ENCODE data around the gene PACSIN2.
"Not testable (repeated sequence)": the region's sequence is repeated elsewhere in the genome, so short reads cannot be mapped to it uniquely, and the experiment has no call there.

Gene PACSIN2

DNA sequence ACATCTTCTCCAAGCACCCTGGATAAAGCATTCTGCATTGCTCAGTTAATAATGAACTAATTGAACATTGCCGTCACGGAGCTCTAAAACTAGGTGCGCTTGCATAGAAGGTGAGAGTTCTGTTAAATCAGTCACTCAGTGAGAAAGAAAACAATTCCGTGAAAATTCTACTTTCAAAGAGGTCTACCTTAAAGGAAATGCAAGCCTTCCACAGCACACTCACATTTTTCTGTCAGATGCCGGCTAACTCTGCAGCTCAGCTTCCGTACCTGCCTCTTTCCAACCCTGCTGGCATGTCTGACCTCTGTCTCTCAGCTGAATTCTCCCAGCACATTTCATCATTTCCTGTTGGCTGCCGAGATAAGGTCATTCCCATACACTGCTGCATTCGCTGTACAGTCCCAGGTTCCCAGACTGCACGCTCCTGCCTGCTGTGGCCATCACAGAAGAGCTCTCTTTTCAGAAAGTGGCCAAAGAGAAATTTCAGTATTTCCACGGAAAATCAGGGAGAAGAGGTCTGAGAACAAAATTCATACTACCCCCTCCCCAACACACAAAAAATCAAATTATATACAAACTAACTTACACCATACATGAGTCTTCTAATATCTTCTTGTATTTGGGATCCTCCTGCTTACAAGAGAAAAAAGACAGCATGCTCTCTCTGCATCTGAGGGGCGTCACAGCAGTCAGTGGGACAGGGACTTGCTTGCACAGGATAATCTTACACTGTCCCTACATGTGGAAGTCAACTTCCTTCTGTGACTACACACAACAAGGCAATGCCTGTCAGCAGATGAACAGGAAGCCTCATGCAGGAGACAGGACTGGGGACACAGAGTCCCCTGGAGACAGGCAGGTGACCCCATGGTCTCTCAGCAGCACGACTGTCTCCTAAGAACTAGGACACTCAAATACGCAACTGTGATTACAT, 55.1 kb downstream of the PACSIN2 start:
- Histone ChIP-seq H3K27ac (peak overlapping the region in 10 of 11 experiments; percentile 40 to 82 (median 55); a peak in 18 of 22 replicates), H3K9me3 (replicated peaks in 1 of 11) (peaks cover 11 to 22% (median 17%) of the 10 kb centered on the region in 11 experiments; a peak in 20 of 22 replicates), H3K4me1 (peaks cover 31 to 92% (median 57%) of the 10 kb centered on the region in 10 experiments), H3K4me2 (peak overlapping the region; percentile 58 to 92 (median 82)), H3K9ac (peak overlapping the region; percentile 4 to 54 (median 26); a peak in 16 of 22 replicates), H3K4me3 (peak overlapping the region in 2 of 10 experiments; percentile 9 to 22; a peak in 2 of 20 replicates), H4K20me1 (peaks cover 51 to 89% (median 55%) of the 10 kb centered on the region in 11 experiments; a peak in 19 of 22 replicates), H3K27me3 (no peaks in the 10 kb centered on the region), H3K36me3 (peaks cover 16 to 66% (median 55%) of the 10 kb centered on the region in 11 experiments; a peak in 21 of 22 replicates)
- TF ChIP-seq Cebpa-rat (IDR thresholded peaks at IDR 0.05) = no peak

DNA sequence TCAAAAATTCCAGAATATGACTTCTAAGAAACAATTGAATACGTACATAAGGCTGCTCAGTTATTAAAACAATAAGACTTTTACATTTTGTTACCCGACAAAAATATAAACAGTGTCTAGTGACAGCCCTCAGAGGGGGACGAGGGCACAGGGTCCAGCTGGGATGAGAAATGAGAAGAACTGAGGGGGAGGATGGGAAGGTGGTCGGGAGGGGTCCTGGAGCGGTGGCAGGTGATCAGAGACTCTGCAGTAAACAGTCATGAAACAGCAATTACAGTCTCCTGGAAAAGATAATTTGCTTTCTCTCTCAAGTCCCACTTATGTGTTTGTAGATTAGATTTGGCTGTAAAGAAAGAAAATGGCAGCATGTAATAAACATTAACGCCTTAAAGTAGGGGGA, 56.0 kb downstream of the PACSIN2 start:
- peaks cover 11 to 22% (median 17%) of the 10 kb centered on the region in 11 experiments; a peak in 20 of 22 replicates for H3K9me3 ChIP-seq (replicated peaks in 1 of 11)
- peaks cover 29 to 90% (median 50%) of the 10 kb centered on the region in 10 experiments for H3K4me1 ChIP-seq
- peak overlapping the region in 1 of 11 experiments; percentile 54; a peak in 2 of 22 replicates for H3K9ac ChIP-seq
- no peaks in the 10 kb centered on the region for H3K27me3 ChIP-seq
- peaks cover 49 to 89% (median 57%) of the 10 kb centered on the region in 11 experiments; a peak in 21 of 22 replicates for H4K20me1 ChIP-seq
- H3K4me2 ChIP-seq = peak overlapping the region in 5 of 11 experiments; percentile 84 to 92 (median 85); a peak in 7 of 22 replicates
- H3K36me3 ChIP-seq = peaks cover 18 to 63% (median 50%) of the 10 kb centered on the region in 11 experiments; a peak in 20 of 22 replicates
- TF ChIP-seq Cebpa-rat (IDR thresholded peaks at IDR 0.05) = no peak
- H3K4me3 ChIP-seq = no peak overlapping the region
- no peak overlapping the region for H3K27ac ChIP-seq

DNA sequence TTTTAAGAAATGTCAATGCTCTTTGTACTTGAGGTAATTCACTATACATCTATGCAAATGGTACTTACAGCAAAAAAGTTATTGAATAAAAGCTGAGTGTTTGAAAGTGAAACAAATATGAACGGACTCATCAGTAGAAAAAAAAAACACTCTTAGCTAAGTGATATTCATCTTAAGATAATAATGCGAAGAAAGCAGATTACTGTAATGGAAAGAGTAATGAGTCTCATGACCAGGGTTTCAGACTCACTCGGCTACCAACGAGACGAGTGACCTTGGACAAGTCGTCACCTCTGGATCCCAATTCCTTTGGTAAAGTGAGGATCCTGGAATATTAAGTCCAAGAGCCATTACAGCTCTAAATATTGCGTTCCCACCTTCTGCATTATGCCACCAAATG, 57.0 kb downstream of the PACSIN2 start:
- Histone ChIP-seq H3K27me3 (no peaks in the 10 kb centered on the region), H3K4me3 (no peak overlapping the region), H3K9ac (no peak overlapping the region), H3K4me2 (no peak overlapping the region; a peak in 1 of 22 replicates), H3K9me3 (replicated peaks in 1 of 11) (peaks cover 11 to 22% (median 17%) of the 10 kb centered on the region in 11 experiments; a peak in 20 of 22 replicates), H3K27ac (no peak overlapping the region), H4K20me1 (peaks cover 47 to 89% (median 61%) of the 10 kb centered on the region in 11 experiments; a peak in 21 of 22 replicates), H3K36me3 (peaks cover 21 to 54% (median 43%) of the 10 kb centered on the region in 11 experiments; a peak in 20 of 22 replicates), H3K4me1 (peaks cover 29 to 87% (median 40%) of the 10 kb centered on the region in 10 experiments)
- TF ChIP-seq Cebpa-rat (IDR thresholded peaks at IDR 0.05) = no peak

DNA sequence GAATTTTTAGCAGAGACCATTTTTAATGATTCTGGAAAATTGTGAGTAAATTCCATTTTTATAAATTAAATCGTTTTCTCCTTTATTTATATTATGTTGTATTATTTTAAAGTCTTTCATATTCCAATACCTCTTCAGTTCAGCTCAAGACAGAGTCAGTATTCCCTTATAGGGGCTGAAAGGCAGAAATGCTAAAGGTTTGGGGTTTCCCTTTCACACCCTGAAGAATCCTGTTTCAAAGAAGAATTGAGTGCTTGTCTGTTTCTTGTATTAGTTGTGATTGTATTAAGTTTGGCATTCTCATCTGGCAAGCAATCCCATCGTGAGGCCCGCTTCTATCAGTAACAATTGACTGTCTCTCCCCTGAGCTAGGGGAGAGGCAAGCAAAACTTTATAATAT, 57.4 kb downstream of the PACSIN2 start:
- Histone ChIP-seq H3K9me3 (replicated peaks in 1 of 11) (peaks cover 11 to 22% (median 17%) of the 10 kb centered on the region in 11 experiments; a peak in 20 of 22 replicates), H4K20me1 (peaks cover 48 to 90% (median 64%) of the 10 kb centered on the region in 11 experiments; a peak in 21 of 22 replicates), H3K36me3 (peaks cover 21 to 51% (median 40%) of the 10 kb centered on the region in 11 experiments; a peak in 20 of 22 replicates), H3K9ac (no peak overlapping the region), H3K4me1 (peaks cover 29 to 83% (median 36%) of the 10 kb centered on the region in 10 experiments), H3K27me3 (no peaks in the 10 kb centered on the region), H3K4me3 (no peak overlapping the region), H3K4me2 (no peak overlapping the region), H3K27ac (no peak overlapping the region)
- no peak for TF ChIP-seq Cebpa-rat (IDR thresholded peaks at IDR 0.05)

DNA sequence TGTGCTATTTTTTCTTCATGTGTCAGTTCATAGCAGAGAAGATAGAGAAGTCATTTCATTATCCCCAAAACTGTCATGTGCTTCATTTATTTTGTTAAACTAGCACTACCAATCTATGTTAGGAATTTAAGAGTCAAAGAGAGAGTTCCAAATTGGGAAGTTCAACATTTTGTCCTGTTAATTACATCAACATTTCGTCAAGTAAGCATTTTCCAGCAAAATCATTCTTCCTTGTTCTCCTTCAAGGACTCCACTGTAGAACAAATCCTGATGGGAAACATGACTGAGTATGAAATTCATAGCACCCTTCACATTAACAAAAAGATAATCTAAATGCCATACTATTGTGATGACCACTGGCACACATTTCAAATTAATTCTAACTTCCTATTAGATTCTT, 59.1 kb downstream of the PACSIN2 start:
- Histone ChIP-seq H3K27ac (no peak overlapping the region), H3K36me3 (peaks cover 24 to 64% (median 42%) of the 10 kb centered on the region in 11 experiments; a peak in 20 of 22 replicates), H3K9me3 (replicated peaks in 1 of 11) (peaks cover 11 to 22% (median 17%) of the 10 kb centered on the region in 11 experiments; a peak in 20 of 22 replicates), H3K4me1 (peaks cover 15 to 68% (median 22%) of the 10 kb centered on the region in 10 experiments), H3K9ac (no peak overlapping the region), H3K4me2 (peak overlapping the region in 1 of 11 experiments; percentile 5; a peak in 1 of 22 replicates), H3K27me3 (no peaks in the 10 kb centered on the region), H3K4me3 (no peak overlapping the region), H4K20me1 (peaks cover 54 to 91% (median 74%) of the 10 kb centered on the region in 11 experiments)
- no peak for TF ChIP-seq Cebpa-rat (IDR thresholded peaks at IDR 0.05)

DNA sequence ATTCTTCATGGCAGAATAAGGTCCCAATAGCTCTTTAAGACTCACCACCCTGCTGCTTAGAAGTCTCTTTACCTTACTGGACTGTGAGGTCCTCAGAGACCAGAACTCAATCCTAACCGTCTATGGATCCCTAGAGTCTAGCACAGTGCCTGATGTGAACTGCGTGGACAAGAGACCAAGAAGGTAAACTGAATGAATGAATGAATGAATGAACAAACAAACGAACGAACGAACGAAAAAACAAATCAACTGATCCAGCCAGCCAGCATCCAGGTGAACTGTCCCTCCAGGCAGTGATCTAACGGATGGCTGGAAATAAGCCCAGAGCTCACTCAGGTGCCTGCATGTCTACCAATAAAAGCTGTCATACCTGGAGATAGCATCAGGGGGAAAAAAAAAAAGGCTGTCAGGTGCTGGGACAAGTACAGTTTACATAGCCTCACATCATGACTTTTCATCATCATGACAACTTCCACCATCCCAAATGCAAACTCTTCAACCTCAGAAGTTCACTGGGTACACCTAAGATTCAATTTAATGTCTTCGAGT, 59.8 kb downstream of the PACSIN2 start:
- Histone ChIP-seq H3K36me3 (peaks cover 24 to 66% (median 42%) of the 10 kb centered on the region in 11 experiments; a peak in 20 of 22 replicates), H3K27ac (no peak overlapping the region), H3K9me3 (replicated peaks in 1 of 11) (peaks cover 11 to 22% (median 17%) of the 10 kb centered on the region in 11 experiments; a peak in 20 of 22 replicates), H3K4me2 (peak overlapping the region in 1 of 11 experiments; percentile 5; a peak in 2 of 22 replicates), H3K9ac (no peak overlapping the region), H3K4me1 (peaks cover 8 to 62% (median 18%) of the 10 kb centered on the region in 10 experiments), H3K4me3 (no peak overlapping the region), H3K27me3 (no peaks in the 10 kb centered on the region), H4K20me1 (peaks cover 53 to 91% (median 73%) of the 10 kb centered on the region in 11 experiments)
- TF ChIP-seq Cebpa-rat (IDR thresholded peaks at IDR 0.05) = no peak

DNA sequence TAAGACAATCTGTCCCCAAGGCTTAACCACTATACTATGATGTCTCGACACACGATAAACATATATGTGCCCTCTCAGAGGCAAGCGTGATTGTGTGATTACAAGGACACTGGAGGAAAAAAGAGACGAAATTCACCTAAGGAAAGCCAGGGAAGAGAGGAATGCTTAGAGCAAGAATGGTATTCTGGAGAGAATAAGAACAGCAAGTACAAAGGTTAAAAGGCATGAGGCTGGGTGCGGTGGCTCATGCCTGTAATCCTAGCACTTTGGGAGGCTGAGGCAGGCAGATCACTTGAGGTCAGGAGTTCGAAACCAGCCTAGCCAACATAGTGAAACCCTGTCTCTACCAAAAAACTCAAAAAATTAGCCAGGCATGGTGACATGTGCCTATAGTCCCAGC, 61.2 kb downstream of the PACSIN2 start:
- H3K4me2 ChIP-seq, H3K27me3 ChIP-seq, H3K27ac ChIP-seq, H3K4me3 ChIP-seq, H3K9ac ChIP-seq: not testable (repeated sequence)
- peaks cover 54 to 91% (median 71%) of the 10 kb centered on the region in 11 experiments for H4K20me1 ChIP-seq
- H3K9me3 ChIP-seq (replicated peaks in 1 of 11) = peaks cover 11 to 22% (median 17%) of the 10 kb centered on the region in 11 experiments; a peak in 20 of 22 replicates
- peaks cover 0 to 60% (median 8%) of the 10 kb centered on the region in 10 experiments; a peak in 12 of 20 replicates for H3K4me1 ChIP-seq
- H3K36me3 ChIP-seq = peaks cover 23 to 62% (median 36%) of the 10 kb centered on the region in 11 experiments; a peak in 20 of 22 replicates

DNA sequence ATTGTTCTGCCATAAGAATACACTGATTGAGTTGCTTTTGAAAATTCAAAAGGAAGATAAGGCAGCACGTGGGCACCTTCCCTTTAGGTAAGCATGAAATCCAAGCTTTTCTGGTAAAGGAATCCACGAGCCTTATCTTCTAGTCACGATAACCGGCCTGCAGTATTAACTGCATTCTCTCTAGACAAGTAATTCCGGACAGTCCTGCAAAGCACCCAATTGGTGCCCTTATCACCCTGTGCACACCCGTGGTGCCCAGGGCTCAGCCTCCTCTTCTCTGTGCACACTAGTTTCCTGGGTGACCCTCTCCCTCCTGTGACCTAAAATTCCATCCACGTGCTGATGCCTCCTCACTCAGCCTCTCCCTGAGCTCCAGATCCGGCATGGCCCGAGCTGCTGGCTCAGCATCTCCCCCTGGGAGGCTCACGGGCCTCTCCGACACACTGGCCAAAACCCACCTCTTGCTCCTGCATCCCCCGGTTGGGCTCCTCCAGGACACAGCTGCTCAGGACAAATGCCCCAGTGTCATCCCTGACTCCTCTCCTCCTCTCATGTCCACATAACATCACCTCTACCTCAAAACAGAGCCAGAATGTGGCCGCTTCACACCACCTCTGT, 63.7 kb downstream of the PACSIN2 start:
- H3K4me1 ChIP-seq = peaks cover 18 to 73% (median 31%) of the 10 kb centered on the region in 10 experiments
- H3K4me2 ChIP-seq = no peak overlapping the region
- H3K9me3 ChIP-seq (replicated peaks in 1 of 11) = peaks cover 6 to 14% (median 8%) of the 10 kb centered on the region in 11 experiments; a peak in 20 of 22 replicates
- H3K9ac ChIP-seq = no peak overlapping the region
- peaks cover 7 to 50% (median 32%) of the 10 kb centered on the region in 11 experiments; a peak in 20 of 22 replicates for H3K36me3 ChIP-seq
- no peak for TF ChIP-seq Cebpa-rat (IDR thresholded peaks at IDR 0.05)
- H3K4me3 ChIP-seq = no peak overlapping the region
- H4K20me1 ChIP-seq = peaks cover 80 to 98% (median 89%) of the 10 kb centered on the region in 11 experiments
- no peaks in the 10 kb centered on the region for H3K27me3 ChIP-seq
- peak overlapping the region in 1 of 11 experiments; percentile 12; a peak in 2 of 22 replicates for H3K27ac ChIP-seq
